HG03571 (cell line): ENCODE measurements around the gene ZNF236.
"Not testable (repeated sequence)": the region's sequence is repeated elsewhere in the genome, so short reads cannot be mapped to it uniquely, and the experiment has no call there.

Experiments
- ATAC-seq: cut with Tn5 transposase; IDR thresholded peaks from one replicate; pipeline ENCODE4 v1.9.1; 2021; ENCODE audit not compliant: unreplicated experiment

Gene ZNF236

DNA sequence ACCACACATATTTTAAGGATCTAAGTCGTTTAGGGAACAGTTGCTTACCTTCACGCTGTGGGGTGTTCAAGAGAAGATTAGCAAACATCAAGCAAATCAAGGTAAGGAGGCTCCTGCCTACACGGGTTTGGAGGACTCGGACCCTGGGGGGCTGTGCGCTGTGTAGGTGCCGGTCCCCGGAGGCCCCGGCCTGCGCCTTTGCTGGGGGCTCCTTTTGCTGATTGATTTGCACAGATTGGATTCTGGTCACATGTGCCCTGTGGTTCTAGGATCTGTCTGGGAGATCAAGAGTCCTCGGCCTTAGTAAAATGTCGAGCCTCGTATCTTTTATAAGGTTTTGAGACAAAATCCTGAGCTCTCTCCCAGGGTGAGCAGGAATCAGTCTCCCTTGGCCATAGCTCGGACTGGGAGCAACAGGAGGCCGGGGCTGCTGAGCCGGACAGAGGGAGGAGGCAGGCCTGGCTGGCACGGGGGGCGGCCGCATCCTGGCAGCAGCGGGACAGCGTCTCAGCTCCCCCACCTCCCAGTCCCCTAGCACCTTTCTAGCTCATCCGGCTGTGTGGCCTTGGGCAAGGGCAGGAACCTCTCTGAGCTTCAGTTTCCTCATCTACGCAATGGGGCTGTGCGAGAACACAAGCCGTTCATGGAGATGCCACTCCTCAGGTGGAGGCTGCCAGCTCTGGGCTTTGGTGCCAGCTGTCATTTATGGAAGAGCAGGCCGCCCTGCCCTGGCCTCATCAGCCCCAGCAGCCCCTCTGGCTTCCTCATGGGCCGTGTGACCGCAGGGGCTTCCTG is 163.0 kb downstream of the ZNF236 start:
- ATAC-seq = no peak

DNA sequence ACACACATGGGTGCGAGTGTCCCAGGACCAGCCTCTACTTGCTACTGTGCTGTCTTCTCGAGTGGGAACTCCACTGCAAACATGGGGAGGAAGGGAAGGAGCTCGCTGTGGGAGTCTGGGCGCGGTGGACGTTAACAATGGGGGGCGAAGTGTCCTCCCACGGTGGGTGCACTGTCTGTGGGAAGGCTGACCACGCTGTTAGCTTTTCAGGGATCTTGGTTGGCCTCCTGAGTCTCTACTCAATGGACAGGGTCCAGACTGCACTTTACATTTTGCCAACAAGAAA is 163.5 kb downstream of the ZNF236 start:
- no peak for ATAC-seq

DNA sequence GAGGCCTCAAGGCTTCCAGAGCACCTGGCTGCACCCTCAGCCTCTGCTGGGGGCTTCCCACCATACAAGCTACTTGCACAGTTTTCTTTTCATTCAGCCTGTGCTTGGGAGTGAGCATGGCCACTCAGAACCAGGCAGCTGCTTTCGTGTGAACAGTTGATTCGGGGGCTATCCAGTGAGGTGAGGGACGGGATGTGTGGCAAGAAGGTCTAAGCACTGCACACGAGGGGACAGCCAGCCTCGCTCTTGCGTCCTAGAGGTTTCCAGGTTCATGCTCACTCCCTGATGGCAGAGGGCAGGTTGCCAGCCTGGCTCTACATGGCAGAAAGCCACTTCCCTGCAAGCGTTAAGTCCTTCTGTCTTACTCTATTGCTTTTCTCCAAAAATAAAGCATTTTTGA is 164.0 kb downstream of the ZNF236 start:
- no peak for ATAC-seq

DNA sequence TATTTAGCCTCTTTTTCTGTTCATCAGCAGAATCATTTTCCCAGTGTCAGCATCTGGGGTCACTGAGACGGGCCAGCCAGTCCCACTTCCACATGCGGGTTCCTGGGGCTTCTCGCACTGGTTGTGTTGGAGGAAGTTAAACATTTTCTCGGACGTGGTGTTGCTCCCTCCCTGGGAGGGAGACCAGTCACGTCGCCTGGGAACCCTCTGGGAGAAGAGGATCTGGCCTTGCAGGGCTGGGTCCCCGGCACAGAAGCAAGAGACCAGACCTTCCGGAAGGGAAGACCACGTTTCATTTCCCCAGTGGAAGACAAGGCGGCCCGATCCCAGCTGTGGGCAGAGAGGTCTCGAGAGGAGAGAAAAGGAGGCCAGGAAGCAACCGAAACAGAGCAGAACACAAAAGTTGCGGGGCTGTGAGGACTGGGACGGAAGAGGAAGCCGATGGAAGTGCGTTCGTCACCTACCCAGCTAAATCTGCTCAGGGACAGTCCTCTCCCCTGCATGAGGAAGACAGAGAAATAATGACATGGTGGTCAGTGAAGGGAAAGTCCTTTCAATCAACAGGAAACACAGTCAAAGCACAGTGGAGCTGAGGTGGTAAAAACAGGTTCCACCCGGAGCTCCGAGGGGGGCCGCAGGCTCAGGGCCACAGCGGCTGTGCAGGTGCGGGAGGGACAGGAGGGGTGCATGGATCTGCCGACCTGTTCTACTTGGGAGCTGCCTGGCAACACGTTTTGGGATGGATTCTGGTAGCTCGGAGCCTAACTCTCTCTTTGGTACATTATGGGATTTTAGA is 165.9 kb downstream of the ZNF236 start:
- no peak for ATAC-seq

DNA sequence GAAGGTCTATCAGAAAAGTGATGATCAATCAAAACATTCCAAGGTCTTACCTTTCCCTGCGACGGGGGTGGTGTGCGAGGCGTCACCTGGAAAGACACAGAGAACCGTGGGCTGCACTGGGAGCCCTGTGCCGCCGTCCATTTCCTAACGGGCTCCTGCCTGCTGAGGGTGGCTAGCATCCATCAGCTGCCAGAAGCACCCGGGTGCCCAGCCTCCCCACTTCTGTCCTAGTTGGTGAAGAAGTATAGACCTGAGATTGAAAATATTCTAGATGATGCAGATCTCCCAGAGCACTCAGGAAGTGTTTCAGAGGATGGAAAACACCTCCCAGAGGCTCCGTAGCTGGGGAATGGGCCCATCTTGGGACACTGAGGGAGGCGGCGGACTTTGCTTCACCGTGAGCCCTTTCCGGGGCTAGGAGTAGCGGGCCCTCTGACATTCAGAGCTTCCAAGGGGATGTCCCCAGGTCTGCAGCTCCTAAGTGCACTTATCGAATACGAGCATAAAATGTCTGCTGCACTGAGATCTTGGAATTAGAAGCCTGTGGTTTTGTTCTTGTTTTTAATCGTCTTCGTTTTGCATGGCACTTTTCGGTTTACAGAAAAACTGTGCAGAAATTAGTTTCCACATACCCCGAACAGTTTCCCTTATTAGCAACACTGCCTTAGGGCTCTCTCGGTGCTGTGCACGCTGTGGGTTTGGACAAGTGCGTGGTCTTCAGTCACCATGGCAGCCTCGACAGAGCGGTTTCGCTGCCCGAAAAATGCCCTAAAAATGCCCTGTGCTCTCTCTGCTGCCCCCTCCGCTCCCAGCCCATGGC is 166.7 kb downstream of the ZNF236 start:
- no peak for ATAC-seq

DNA sequence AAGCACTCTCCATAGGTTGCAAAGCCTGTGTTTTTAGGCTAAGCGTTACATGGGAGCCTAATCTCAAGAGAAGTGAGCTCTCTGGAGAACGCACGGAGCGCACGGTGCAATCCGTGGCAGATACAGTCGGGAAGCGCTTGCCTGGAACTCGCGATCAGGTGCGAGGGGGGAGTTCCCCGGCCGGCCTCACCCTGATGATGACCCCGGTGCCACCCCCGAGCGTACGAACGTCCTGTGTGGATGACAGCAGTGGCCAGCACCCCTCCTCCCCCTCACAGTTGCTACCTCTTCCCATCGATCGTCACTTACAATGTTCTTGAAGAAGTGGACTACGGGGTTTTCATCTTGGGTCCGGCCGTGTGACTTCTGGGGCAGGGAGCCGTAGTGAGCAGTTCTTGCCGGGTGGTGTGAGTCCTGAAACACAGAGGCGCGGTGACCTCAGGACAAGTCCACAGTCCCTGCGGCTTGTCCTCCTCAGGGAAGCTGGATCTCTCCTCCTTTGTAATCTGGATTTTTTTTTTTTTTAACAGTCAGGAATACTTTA is 167.4 kb downstream of the ZNF236 start:
- ATAC-seq = no peak

DNA sequence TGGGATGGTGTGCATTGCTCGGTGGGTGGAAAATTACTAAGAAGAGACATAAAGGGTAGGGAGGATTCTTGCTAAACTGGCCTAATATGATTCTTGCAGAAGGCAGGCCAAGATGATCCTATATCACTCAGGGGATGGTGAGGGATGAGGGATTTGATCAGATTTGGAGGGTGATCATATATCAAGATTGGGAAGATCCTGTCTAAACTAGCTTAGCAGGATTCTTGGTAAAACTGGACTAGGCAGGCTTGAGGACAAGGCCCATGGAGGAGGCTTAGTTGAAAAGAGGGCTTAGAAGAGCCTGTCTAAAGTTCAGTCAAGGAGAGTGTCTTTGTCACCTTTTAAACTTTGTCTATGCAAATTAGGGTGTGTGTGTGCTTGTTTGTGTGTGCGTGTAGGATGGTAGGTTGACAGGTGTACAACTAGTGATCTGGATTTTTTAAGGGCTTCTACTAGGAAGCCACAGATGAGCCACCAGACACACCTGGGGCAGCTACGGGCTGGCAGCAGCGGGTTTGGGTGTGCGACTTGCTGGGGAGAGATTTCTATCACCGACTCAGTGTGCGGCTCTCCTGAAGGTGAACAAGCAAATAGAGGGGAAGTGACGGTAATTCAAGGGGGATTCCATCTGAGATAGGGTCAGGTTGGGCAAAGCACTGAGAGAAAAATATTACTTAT is 168.1 kb downstream of the ZNF236 start:
- ATAC-seq = not testable (repeated sequence)

DNA sequence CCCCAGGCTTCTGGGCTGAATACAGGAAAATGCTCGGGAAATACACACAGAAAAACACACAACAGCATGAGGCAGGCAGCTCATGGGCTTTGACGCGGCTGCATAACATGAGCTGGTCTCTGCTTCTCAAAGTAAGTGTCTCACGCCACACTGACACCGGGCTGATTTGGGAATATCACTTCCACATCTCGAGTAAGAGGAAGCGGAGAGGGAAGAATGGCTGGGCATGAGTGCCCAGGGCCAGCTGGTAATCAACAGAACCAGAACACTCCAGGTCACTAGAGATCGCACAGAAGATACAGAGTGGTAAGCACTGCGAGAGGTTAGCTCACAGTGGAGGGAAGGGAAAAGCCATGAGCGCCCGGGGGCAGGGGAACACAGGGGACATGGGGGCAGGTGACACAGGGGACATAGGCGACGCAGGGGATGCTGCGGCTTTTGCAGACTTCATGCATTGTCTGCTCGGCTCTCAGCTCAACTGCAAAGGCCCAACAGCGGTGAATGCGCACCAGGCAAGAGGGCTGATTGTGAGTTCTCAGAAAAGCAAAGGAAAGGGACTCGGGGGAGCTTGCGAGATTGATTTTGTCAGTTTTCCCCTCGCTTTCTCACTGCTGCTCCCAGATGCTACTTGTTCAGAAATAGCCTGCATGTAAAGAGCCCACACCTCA is 168.8 kb downstream of the ZNF236 start:
- ATAC-seq = no peak

DNA sequence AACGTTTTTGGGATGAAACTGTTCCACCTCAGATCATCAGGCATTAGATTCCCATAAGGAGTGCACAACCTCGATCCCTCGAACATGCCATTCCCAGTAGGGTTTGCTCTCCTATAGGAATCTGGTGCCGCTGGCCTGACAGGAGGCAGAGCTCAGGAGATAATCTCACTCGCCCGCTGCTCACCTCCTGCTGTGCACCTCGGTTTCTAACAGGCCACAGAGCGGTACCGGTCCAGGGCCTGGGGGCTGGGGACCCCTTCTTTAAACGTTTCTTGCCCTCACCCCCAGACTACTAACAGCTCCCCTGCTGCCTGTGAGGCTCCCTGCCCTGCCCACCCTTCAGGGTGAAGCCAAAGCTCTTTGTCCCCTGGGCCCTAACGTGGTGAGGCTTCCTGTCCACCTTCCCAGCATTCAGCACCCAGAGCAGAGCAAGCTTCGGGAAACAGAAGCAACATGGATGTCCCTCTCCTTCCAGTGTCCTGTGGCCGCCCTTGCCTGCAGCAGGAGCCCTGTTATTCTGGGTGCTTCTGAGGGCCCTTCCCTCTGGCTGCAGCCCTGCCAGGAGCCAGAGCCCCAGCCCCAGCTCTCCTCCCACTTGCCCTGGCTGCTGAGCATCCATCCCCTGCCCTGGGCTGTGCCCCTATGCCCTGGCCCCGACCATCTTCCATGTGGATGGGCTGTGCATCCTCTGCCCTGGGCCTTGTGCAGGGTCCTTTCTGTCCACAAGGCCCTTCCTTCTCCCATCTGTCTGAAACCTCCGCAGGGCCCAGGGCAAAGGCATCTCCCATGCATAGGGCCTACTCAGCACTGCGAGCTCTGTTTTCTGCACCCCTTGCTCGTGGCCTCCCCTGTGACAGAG is 170.1 kb downstream of the ZNF236 start:
- no peak for ATAC-seq

DNA sequence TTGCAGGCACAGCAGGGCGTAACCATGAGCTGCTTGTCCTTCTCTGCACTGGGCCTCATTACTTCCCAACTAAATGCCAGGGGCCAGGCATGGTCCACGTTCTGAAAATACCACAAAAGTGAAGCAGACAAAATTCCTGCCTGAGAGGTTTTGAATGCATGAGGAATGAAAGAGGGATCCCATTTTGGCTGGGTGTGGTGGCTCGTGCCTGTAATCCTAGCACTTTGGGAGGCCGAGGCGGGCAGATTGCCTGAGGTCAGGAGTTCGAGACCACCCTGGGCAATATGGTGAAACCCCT is 170.7 kb downstream of the ZNF236 start:
- ATAC-seq = no peak

DNA sequence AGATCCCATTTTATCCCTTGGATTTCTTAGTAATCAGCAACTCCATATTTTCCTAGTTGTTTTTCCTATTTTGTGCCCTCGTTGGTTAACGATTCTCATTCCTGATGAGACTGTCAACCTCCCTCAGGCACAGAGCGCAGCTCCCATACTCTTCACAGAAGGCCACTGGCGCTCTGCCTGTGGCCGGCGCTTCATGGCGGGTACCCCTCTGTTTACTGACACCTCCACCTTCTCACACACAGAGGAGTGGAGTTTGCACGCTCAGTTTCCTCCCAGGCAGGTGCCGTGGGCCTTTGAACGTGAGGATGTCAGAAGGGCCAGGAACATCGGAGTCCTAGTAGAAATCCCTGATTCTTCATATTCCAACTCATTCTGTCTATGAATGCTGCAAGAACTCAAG is 171.2 kb downstream of the ZNF236 start:
- no peak for ATAC-seq

DNA sequence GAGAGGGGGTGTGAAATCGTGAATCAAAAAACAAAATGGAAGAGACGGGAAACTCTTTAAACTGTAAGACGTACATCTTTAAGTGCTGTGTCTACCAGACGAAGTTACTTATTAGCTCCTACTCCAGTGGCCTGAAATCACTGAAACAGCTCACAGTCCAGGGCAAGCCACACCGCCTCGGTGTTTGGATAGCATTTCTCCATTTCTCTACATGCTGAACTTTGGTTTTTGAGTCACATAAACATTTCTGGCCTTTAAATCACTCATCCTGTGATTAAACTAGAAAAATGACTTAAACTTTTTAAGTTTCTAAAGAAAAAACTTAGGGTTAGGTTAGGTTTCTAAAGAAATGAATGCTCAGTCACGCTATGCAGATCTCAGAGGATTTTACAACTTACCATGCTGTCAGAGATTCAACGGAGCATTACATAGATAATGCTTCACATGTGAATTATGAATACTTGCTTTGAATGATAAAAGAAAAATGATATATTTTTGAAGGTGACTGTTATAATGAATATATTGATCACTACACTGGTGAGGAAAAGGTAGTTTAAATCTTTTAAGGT is 171.8 kb downstream of the ZNF236 start:
- no peak for ATAC-seq

DNA sequence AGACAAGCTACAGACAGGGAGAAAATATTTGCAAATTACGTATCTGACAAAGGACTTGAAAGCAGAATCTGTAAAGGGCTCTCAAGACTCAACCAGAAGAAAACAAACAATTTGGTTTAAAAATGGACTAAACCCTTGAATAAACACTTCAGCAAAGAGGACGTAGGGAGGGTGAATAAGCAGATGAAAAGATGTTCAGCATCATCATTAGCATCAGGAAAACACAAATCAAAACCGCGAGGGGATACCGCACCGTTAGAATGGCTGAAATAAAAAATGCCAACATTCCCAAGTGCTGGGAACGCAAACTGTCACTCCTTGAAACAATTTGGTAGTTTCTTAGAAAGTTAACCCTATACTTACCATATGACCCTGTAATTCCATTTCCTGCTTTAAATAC is 173.5 kb downstream of the ZNF236 start:
- ATAC-seq = no peak

DNA sequence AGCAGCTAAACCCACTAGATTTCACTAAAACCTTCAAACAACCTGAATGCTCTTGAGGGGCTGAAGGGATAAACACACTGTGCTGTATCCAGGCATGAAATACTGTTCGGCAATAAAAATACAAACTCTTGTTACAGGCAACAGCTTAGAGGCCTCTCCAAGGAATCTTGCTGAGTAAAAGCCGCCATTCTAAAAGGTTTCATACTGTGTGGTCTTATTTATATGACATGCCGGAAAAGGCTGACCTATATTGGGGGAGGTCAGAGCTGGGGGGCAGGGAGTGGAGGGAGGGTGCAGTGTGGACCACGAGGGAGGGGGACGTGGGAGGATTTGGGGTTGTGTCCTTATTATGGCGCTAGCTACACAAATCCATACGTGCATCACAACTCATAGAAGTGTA is 174.1 kb downstream of the ZNF236 start:
- no peak for ATAC-seq

DNA sequence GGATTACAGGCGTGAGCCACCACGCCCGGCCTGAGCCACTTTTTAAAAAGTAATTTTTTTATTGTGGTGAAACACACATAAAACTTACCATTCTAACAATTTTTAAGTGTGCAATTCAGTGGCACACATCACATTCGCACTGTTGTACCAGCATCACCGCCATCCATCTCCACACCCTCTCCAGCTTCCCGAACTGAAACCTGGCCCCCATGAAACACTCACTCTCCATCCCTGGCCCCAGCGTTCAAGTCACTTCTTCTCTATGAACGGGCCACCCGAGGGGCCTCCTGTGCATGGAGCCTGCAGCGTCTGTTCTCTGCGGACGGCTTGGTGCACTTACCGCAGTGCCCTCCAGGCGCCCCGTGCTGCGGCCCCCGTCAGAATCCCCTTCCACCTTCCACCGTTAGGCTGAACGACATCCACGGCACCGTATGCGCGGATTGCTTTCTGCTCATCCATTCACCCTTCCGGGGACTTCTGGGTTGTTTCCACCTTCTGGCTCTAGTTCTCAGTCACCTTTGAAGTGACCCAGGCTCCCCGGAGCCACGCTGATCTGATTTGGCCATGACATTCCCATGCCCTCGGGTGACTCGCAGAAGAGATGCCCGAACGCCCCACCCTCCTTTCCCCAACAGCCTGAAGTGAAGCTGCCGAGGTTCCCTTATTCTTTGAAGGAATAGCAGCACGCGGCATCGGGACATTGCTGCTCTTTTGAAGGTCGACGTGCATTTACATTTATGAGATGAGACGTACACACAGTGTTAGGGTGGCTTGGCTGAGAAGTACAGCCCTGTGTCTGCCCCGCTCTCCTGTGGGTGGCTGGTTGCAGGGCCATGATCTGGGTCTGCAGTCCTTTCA is 175.8 kb downstream of the ZNF236 start:
- no peak for ATAC-seq

DNA sequence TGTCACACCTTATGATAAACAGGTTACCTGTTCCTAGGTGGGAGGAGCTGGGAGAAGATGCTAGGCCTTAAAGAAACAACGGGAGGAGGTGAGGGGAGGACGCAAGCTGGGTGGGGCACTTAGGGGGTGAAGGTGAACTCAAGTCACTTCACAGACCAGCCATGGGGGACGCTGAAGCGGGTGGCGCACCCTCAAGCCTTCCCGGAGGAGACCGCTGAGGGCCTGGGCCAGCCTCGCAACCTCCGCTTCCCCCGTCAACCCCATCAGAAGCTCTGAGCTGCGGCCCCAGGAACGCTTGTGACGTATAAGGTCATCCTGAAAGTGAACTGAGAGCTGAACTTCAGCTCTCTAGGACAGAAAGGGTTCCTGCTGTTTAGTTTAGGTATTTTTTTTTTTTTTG is 176.7 kb downstream of the ZNF236 start:
- no peak for ATAC-seq

DNA sequence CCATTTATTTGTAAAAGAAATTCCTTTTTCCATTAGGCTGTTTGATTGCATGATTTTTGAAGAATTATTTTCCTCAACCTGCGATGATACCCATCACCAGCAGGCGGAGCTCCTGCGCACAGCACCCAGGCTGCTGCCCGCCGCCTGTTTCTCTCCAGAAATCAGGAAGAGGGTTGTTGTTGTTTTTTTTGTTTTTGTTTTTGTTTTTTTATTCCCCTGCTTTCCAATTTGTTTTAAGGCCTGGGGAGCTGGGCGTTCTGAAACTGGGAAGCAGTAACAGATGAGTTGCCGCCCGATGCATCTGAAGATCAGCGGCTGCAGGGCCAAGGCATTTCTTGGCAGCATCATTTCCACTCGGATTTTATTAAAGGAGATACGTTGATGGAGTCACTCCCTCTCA is 178.2 kb downstream of the ZNF236 start:
- no peak for ATAC-seq

DNA sequence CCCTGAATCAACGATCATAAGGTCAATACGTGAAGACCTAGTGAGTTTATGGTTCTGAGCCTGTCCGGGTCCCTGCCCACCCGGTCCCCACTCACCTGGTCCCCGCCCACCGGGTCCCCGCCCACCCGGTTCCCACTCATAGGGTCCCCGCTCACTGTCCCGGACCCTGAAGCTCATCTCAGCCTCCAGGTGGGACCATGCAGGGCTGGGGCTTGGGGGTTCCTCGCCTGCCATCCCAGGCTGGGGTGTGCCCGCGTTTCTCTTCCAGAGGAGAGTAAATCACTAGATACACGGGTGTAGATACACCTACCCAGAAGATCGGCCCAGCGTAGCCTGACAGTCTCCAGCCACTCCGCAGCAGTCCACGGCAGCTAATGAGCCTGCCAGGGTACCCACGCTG is 178.7 kb downstream of the ZNF236 start:
- ATAC-seq = no peak
